Mucosa of rectum (tissue), 2 donors: ENCODE data around the gene ERCC6.

ENCODE experiments used
- H3K27ac ChIP-seq, 2 donors: one replicate each; pipeline ENCODE4 v1.7.0; 2013; ENCODE audit warnings: inconsistent platforms in 2 of 2, low read depth in 2 of 2, low read length in 2 of 2
- H3K27me3 ChIP-seq, 2 donors: one replicate each; pipeline ENCODE4 v1.7.0; 2013; ENCODE audit warnings: low read length in 2 of 2; ENCODE audit not compliant: control insufficient read depth in 2 of 2, insufficient read depth in 2 of 2
- H3K36me3 ChIP-seq, 2 donors: one replicate each; pipeline ENCODE4 v1.7.0; 2013; ENCODE audit warnings: low read length in 2 of 2; ENCODE audit not compliant: control insufficient read depth in 2 of 2, insufficient read depth in 2 of 2
- H3K4me1 ChIP-seq, 2 donors: one replicate each; pipeline ENCODE4 v1.7.0; 2013; ENCODE audit warnings: low read length in 2 of 2, mild to moderate bottlenecking in 1 of 2; ENCODE audit not compliant: control insufficient read depth in 2 of 2, insufficient read depth in 2 of 2
- H3K4me3 ChIP-seq, 2 donors: one replicate each; pipeline ENCODE4 v1.7.0; 2013; ENCODE audit warnings: low read length in 2 of 2
- H3K9ac ChIP-seq, 2 donors: one replicate each; pipeline ENCODE4 v1.7.0; 2013; ENCODE audit warnings: low read length in 2 of 2, low read depth in 1 of 2, mild to moderate bottlenecking in 1 of 2
- H3K9me3 ChIP-seq, 2 donors: one replicate each; pipeline ENCODE4 v1.7.0; 2013; ENCODE audit warnings: low read length in 2 of 2; ENCODE audit not compliant: control insufficient read depth in 2 of 2
- donor health status: healthy.
- donor health status: Normal muscosa, but diverticular disease.

The ERCC6 gene

DNA sequence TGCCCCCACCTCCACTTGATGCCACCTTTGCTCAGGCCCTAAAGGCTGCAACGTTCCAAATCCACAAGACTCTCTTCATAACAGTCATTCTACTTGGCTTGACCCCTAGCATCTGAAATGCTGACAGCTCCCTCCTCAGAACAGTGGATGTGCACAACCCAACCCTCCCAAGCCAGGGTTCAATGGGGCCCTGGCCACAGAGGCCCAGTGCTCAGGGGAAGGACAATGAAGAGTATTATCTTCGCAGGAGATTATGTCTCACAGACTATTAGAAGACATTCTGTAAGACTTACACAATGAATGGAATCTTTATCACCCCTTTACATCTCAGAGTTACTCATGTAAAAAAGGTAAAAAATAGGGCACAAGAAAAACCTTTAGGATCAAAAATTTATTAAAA lies 20.4 kb downstream of the ERCC6 start:
- H3K9me3 ChIP-seq, result no peaks in the 10 kb centered on the region
- H3K4me3 ChIP-seq, result no peak overlapping the region
- no peaks in the 10 kb centered on the region for H3K27me3 ChIP-seq
- no peak overlapping the region for H3K9ac ChIP-seq
- H3K27ac ChIP-seq, result no peak overlapping the region
- H3K4me1 ChIP-seq, result no peaks in the 10 kb centered on the region
- peaks cover 16 to 43% of the 10 kb centered on the region in 2 donors for H3K36me3 ChIP-seq

DNA sequence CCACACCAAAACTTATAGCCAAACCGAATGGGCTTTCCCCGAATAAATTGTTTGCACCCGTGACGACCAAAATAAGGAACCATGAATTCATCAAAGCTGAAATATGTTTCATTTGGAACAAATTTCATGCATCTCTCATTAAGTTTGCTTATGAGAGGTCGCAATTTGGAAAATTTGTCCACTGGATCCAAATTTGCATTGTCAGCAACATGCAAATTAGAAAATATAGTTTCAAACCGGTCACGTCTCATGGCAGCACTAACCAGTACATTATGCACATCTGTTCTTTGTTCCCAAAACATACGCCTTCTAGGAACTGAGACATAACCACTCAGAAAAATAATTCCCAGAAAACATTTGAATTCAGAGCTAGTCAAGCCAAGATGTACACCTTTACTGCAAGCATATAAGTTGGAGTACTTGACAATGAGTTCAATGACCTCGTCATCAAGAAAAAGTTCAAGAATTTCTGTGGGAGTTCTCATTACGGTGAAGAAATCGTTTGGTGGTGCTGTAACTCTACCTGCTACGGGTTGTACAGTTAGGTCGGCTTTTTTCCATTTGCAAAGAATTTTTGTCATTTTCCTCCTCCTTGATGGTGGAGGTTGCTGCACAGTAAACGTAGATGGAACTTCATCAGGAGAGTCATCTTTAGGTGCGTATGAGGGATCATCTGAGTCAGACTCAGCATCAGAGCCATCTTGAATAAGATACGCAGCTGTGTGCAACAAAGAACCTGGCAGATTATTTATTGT lies 22.5 kb downstream of the ERCC6 start:
- no peaks in the 10 kb centered on the region for H3K9me3 ChIP-seq

GRCh38 chr10:49512121-49512809 lies 26.7 kb downstream of the ERCC6 start:
- no peaks in the 10 kb centered on the region for H3K27me3 ChIP-seq
- H3K4me1 ChIP-seq, result peaks cover 0 to 3% of the 10 kb centered on the region in 2 donors
- no peaks in the 10 kb centered on the region for H3K9me3 ChIP-seq
- peaks cover 4 to 16% of the 10 kb centered on the region in 2 donors for H3K36me3 ChIP-seq
- H3K27ac ChIP-seq, result no peak overlapping the region
- H3K4me3 ChIP-seq, result no peak overlapping the region
- H3K9ac ChIP-seq, result no peak overlapping the region

More for the DNA sequence above, 22.5 kb downstream of the ERCC6 start:
- no peak overlapping the region for H3K9ac ChIP-seq
- no peaks in the 10 kb centered on the region for H3K4me1 ChIP-seq
- H3K27ac ChIP-seq, result no peak overlapping the region
- H3K27me3 ChIP-seq, result no peaks in the 10 kb centered on the region
- H3K36me3 ChIP-seq, result peaks cover 12 to 28% of the 10 kb centered on the region in 2 donors
- H3K4me3 ChIP-seq, result no peak overlapping the region

DNA sequence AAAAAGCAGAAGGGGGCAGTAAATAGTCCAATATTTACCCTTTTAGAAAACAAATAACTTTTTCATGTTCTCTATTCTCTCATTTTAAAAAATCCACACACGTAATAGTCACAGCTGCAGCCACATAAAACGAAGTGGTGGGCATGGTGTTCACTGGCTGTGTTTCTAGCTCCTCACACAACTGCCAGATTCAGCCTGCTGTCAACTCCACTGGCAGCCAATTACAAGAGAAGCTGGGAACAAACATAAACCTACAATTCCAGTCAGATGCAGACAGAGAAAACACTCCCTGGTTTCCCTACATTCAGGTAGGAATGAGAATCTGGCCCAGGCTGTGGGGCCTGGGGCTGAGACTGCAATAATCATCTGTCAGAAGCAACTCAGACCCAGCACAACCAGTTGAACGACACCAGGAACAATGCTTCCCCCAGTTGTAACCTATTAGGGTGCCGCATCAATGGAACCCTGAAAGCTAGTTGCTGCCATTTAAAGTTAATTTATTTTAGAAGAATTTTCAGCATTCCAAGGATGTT lies 29.1 kb downstream of the ERCC6 start:
- Histone ChIP-seq H3K4me1 (peaks cover 0 to 3% of the 10 kb centered on the region in 2 donors), H3K27me3 (no peaks in the 10 kb centered on the region), H3K9ac (no peak overlapping the region), H3K9me3 (no peaks in the 10 kb centered on the region), H3K36me3 (peaks cover 0 to 5% of the 10 kb centered on the region in 2 donors), H3K27ac (no peak overlapping the region), H3K4me3 (no peak overlapping the region)

DNA sequence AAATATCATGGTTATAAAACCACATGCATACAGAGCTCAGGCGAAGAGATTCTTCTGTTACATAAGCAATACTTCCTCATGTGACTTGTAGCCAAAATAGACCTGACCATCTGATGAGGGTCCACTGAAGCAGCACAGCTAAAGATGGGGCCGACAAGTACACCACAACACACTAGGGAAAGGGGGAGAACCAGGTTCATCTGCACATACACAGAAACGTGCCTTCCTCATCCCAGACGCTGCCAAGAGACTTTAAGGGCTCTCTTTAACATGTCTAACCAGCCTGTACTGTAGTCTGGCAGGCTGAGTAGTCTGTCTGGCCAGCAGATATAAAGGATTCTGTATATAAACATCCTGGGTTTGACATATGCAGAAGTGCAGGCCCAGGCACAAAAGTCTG lies 30.3 kb downstream of the ERCC6 start:
- no peaks in the 10 kb centered on the region for H3K9me3 ChIP-seq
- no peak overlapping the region for H3K27ac ChIP-seq
- H3K36me3 ChIP-seq, result peaks cover 0 to 6% of the 10 kb centered on the region in 2 donors
- H3K4me3 ChIP-seq, result no peak overlapping the region
- H3K27me3 ChIP-seq, result no peaks in the 10 kb centered on the region
- H3K4me1 ChIP-seq, result peaks cover 0 to 3% of the 10 kb centered on the region in 2 donors
- no peak overlapping the region for H3K9ac ChIP-seq

- H3K36me3 ChIP-seq, result peaks cover under 1 to 6% of the 10 kb centered on the region in 2 donors
- no peaks in the 10 kb centered on the region for H3K27me3 ChIP-seq
- H3K27ac ChIP-seq, result no peak overlapping the region
- H3K4me3 ChIP-seq, result no peak overlapping the region
- H3K4me1 ChIP-seq, result peaks cover 0 to 3% of the 10 kb centered on the region in 2 donors
- no peak overlapping the region for H3K9ac ChIP-seq
- H3K9me3 ChIP-seq, result no peaks in the 10 kb centered on the region
Observed at GRCh38 chr10:49508249-49508648, 30.7 kb downstream of the ERCC6 start.

- no peaks in the 10 kb centered on the region for H3K27me3 ChIP-seq
- peaks cover 0 to 3% of the 10 kb centered on the region in 2 donors for H3K4me1 ChIP-seq
- peaks cover 3 to 11% of the 10 kb centered on the region in 2 donors for H3K36me3 ChIP-seq
- no peak overlapping the region for H3K27ac ChIP-seq
- no peak overlapping the region for H3K9ac ChIP-seq
- H3K9me3 ChIP-seq, result no peaks in the 10 kb centered on the region
- H3K4me3 ChIP-seq, result no peak overlapping the region
Observed at GRCh38 chr10:49505589-49505988, 33.3 kb downstream of the ERCC6 start.

DNA sequence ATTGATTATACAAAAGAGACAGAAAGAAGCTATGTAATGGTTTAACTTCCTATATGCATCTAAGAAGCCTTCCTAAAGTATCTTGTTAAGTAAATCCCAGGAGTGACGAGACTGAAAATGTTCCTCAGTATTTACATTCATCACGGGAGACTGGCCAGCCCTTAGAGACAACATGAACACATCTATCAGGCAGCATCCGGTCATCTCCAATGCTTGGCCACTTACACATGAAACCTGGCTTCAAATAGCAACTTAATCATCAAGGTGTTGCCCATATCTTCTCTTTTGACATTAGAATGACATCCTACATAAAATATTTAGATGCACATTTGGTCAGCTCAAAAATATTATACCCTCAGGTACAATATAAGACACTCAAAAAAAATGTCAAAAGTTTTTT lies 33.8 kb downstream of the ERCC6 start:
- Histone ChIP-seq H3K4me1 (peaks cover 0 to 3% of the 10 kb centered on the region in 2 donors), H3K36me3 (peaks cover 3 to 9% of the 10 kb centered on the region in 2 donors), H3K27me3 (no peaks in the 10 kb centered on the region), H3K27ac (no peak overlapping the region), H3K9me3 (no peaks in the 10 kb centered on the region), H3K9ac (no peak overlapping the region), H3K4me3 (no peak overlapping the region)

DNA sequence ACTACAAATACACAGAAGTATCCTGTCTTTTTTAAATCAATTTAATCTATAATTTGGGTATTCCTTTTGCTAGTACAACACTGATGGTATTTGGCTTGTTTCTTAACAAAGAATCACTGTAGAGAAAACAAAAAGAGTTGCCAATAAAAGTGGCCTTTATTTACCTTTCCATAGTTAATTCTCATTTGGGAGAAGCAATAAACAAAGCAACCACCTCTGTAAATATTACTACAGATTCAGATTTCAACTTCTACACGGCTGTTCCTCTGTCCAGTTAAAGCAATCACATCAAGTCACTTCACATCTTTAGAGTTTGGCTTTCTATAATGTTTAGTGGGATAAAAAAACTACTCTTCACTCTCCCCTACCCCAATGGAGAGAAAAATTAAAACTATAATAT lies 34.4 kb downstream of the ERCC6 start:
- Histone ChIP-seq H3K4me1 (peaks cover 2 to 6% of the 10 kb centered on the region in 2 donors), H3K36me3 (peaks cover 3 to 9% of the 10 kb centered on the region in 2 donors), H3K4me3 (no peak overlapping the region), H3K27ac (no peak overlapping the region), H3K9ac (no peak overlapping the region), H3K27me3 (no peaks in the 10 kb centered on the region), H3K9me3 (no peaks in the 10 kb centered on the region)

- Histone ChIP-seq H3K27ac (no peak overlapping the region), H3K27me3 (no peaks in the 10 kb centered on the region), H3K36me3 (peaks cover 3 to 9% of the 10 kb centered on the region in 2 donors), H3K9ac (no peak overlapping the region), H3K9me3 (no peaks in the 10 kb centered on the region), H3K4me1 (peaks cover 2 to 4% of the 10 kb centered on the region in 2 donors), H3K4me3 (no peak overlapping the region)
Observed at GRCh38 chr10:49502358-49502757, 36.6 kb downstream of the ERCC6 start.
